Right renal cortex interstitium (tissue), 3 donors: ENCODE results near the gene KCTD14. TPM values are rescaled to one million over a fixed set of nuclear protein-coding genes. Genes with fewer than 3 reads are reported as not detected.
"Not testable (repeated sequence)": the region's sequence is repeated elsewhere in the genome, so short reads cannot be mapped to it uniquely, and the experiment has no call there.

ENCODE experiments used
- DNase-seq, 3 donors: peaks; one replicate each; pipeline ENCODE4 v3.0.0-alpha.2; 2013; ENCODE audit warnings: low read depth in 3 of 3, low spot score in 2 of 3
- polyA plus RNA-seq, 3 donors: library from polyadenylated mRNA; unstranded; fragments of 120-200 nt; gene quantifications; one replicate each; pipeline ENCODE4 v1.2.1, GENCODE V29; 2013; ENCODE audit not compliant: insufficient read length in 3 of 3

The KCTD14 gene
- polyA plus RNA-seq, 3 donors: 16.4 to 17.7 (median 16.8) TPM

GRCh38 chr11:78027759-78028158 is 4.7 kb upstream of the KCTD14 start:
- DNase-seq: no peak

- no peak for DNase-seq
These were observed 2.3 kb upstream of the KCTD14 start for GRCh38 chr11:78025378-78025777.

GRCh38 chr11:78023426-78023825 is 350 bp upstream of the KCTD14 start:
- no peak for DNase-seq

GRCh38 chr11:78021611-78022010 is 1.5 kb downstream of the KCTD14 start:
- DNase-seq: no peak

- DNase-seq: no peak
These were observed 2.8 kb downstream of the KCTD14 start for GRCh38 chr11:78020246-78020645.

GRCh38 chr11:78019808-78020207 is 3.3 kb downstream of the KCTD14 start:
- no peak for DNase-seq

- DNase-seq: no peak
These were observed 7.2 kb downstream of the KCTD14 start for GRCh38 chr11:78015878-78016277.

GRCh38 chr11:78014937-78015520 is 8.0 kb downstream of the KCTD14 start:
- not testable (repeated sequence) for DNase-seq

- DNase-seq: no peak
These were observed 11.8 kb downstream of the KCTD14 start for GRCh38 chr11:78011301-78011700.

- DNase-seq: no peak
These were observed 12.3 kb downstream of the KCTD14 start for GRCh38 chr11:78010755-78011154.

GRCh38 chr11:78010304-78010703 is 12.8 kb downstream of the KCTD14 start:
- DNase-seq: no peak

GRCh38 chr11:78009062-78009461 is 14.0 kb downstream of the KCTD14 start:
- DNase-seq: no peak

GRCh38 chr11:78000193-78000592 is 22.9 kb downstream of the KCTD14 start:
- no peak for DNase-seq

- DNase-seq: no peak
These were observed 23.5 kb downstream of the KCTD14 start for GRCh38 chr11:77999446-78000030.

- peak; percentile 97 to 99 (median 98) for DNase-seq
These were observed 28.4 kb downstream of the KCTD14 start, which contains the start of gene INTS4 for GRCh38 chr11:77994434-77995362. INTS4 (minus strand) TSS chr11:77994668; CDS start chr11:77994643, 25 bp downstream.

GRCh38 chr11:77993902-77994301 is 29.2 kb downstream of the KCTD14 start:
- DNase-seq: peak in 1 of 3 donors; percentile 1

- DNase-seq: no peak
These were observed 32.1 kb downstream of the KCTD14 start for GRCh38 chr11:77990981-77991380.

- DNase-seq: not testable (repeated sequence)
These were observed 36.6 kb downstream of the KCTD14 start for GRCh38 chr11:77986456-77986855.

- no peak for DNase-seq
These were observed 41.6 kb downstream of the KCTD14 start for GRCh38 chr11:77981346-77981947.

- no peak for DNase-seq
These were observed 54.7 kb downstream of the KCTD14 start for GRCh38 chr11:77968337-77968736.

- no peak for DNase-seq
These were observed 55.3 kb downstream of the KCTD14 start for GRCh38 chr11:77967753-77968152.
